T1000 (cell line): ENCODE results near the gene ATL2.

ENCODE experiments used
- DNase-seq: peaks from one replicate; lab custom pipeline; 2025; ENCODE audit warnings: mixed read lengths; lab: John Stamatoyannopoulos, UW

The ATL2 gene

DNA sequence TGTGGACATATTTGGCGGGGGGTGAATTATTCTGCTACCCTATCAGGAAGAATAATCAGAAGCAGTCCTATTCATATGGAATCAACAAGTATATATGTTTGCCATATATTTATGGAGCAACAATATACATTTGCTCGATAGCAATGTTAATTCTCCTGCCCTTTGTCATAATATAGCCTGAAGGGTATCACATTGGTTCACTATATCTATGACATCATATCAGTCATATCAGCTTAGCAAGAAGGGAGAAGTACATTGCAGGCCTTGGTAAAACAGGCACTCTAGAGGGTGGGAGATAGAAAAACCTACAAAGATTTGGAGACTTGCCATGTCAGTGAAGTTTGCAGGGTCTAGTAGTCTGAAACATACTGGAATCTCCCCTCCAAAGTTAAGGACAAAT is 128.4 kb downstream of the ATL2 start:
- DNase-seq: no peak

DNA sequence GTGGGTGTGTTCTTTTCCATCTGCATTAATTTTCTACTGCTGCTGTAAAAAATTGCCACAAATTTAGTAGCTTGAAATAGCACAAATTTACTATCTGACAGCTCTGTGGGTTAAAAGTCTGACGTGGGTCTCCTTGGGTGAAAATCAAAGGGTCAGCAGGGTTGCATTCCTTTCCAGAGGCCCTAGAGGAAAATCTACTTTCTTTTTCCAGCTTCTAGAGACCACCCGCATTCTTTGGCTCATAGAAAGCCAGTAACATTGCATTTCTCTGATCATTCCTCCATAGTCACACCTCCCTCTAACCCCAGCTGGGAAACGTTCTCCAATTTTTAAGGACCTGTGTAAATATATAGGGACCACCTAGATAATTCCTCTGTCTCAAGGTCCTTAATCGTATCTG is 128.8 kb downstream of the ATL2 start:
- no peak for DNase-seq

GRCh38 chr2:38246105-38246504 is 131.0 kb downstream of the ATL2 start:
- no peak for DNase-seq

GRCh38 chr2:38245114-38245641 is 131.9 kb downstream of the ATL2 start:
- DNase-seq: no peak

DNA sequence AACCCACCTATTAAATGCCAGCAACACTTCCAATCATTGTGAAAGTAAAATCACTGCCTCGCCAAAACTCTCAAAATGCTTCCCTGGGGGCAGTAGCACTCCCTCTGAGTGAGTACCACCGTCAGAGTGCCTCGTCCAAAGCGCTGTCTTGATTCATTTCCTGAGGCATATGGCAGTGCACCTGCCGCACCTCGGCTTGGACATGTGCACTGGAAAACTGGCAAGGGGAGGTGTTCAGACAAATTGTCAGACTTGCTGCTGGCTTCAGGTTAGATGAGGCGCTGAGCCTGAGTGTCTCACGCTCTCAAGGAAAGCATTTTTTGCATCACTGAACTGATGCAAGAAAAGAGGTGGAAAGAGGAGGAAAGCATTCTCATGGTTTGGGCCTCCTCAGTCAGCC is 132.8 kb downstream of the ATL2 start:
- no peak for DNase-seq
